ENCODE data around the gene SLC35A4. TPM values are rescaled to one million over a fixed set of nuclear protein-coding genes. Genes with fewer than 3 reads are reported as not detected.

The SLC35A4 gene
- total and polyA plus RNA-seq, 2 experiments from 2014 or later, result 19.6 to 45.2 TPM

- 59 to 80% methylated on average over 4 of the region's 4 CpGs for WGBS, 2 experiments (ENCODE audit: low coverage in 1 of 2, low lambda C conversion rate in 2 of 2, missing lambda C conversion rate in 2 of 2)
- in situ Hi-C loops (cut with MboI), result no loop called here
- H3K9ac ChIP-seq, result peak overlapping the region; percentile 85
Observed at GRCh38 chr5:140565780-140566095, 1.1 kb downstream of the SLC35A4 start.

GRCh38 chr5:140566665-140567064, 2.0 kb downstream of the SLC35A4 start:
- DNase-seq, result no peak
- in situ Hi-C loops (cut with MboI), result no loop called here
- Histone ChIP-seq H2AFZ (no peak overlapping the region), H3K27me3 (replicated peaks; ENCODE audit: insufficient read depth) (no peaks in the 10 kb centered on the region), H3K4me3 (no peak overlapping the region), H3K9ac (no peak overlapping the region), H3K79me2 (ENCODE audit: insufficient read depth) (peaks cover 56% of the 10 kb centered on the region), H3K36me3 (ENCODE audit: low read depth) (peaks cover 8% of the 10 kb centered on the region; the same call in 1 of the 2 replicates), H3F3A (ENCODE audit: insufficient read depth) (0 out of 2 replicates have a peak, but pooled peaks cover 13% of the 10 kb centered on the region), H3K9me3 (ENCODE audit: low read depth) (no peaks in the 10 kb centered on the region), H3K27ac (no peak overlapping the region), H4K20me1 (ENCODE audit: insufficient read depth) (no peaks in the 10 kb centered on the region), H3K4me1 (ENCODE audit: insufficient read depth) (peaks cover 18% of the 10 kb centered on the region), H3K9me2 (ENCODE audit: insufficient read depth) (no peaks in the 10 kb centered on the region), H3K4me2 (ENCODE audit: unreplicated experiment) (no peak overlapping the region)
- TF ChIP-seq EZH2phosphoT487 (IDR thresholded peaks at IDR 0.05; ENCODE audit: insufficient read depth, low read depth), result no peak
- no peak for TF ChIP-seq EZH2 (IDR thresholded peaks at IDR 0.05; ENCODE audit: insufficient read depth, poor library complexity, severe bottlenecking)
- 87 to 93% methylated on average over 5 of the region's 5 CpGs for WGBS, 2 experiments (ENCODE audit: low coverage in 1 of 2, low lambda C conversion rate in 2 of 2, missing lambda C conversion rate in 2 of 2)

More at GRCh38 chr5:140565780-140566095, 1.1 kb downstream of the SLC35A4 start:
- H3K27ac ChIP-seq, result peak overlapping the region; percentile 81
- no peaks in the 10 kb centered on the region for H4K20me1 ChIP-seq (ENCODE audit: insufficient read depth)
- peak; percentile 64 for DNase-seq
- H3K36me3 ChIP-seq (ENCODE audit: low read depth), result peaks cover 8% of the 10 kb centered on the region; the same call in 1 of the 2 replicates
- no peaks in the 10 kb centered on the region for H3K9me2 ChIP-seq (ENCODE audit: insufficient read depth)
- no peak for TF ChIP-seq EZH2phosphoT487 (IDR thresholded peaks at IDR 0.05; ENCODE audit: insufficient read depth, low read depth)
- no peak for TF ChIP-seq EZH2 (IDR thresholded peaks at IDR 0.05; ENCODE audit: insufficient read depth, poor library complexity, severe bottlenecking)
- peaks cover 56% of the 10 kb centered on the region for H3K79me2 ChIP-seq (ENCODE audit: insufficient read depth)
- peak overlapping the region; percentile 90 for H3K4me3 ChIP-seq
- H3K9me3 ChIP-seq (ENCODE audit: low read depth), result no peaks in the 10 kb centered on the region
- peaks cover 18% of the 10 kb centered on the region for H3K4me1 ChIP-seq (ENCODE audit: insufficient read depth)
- peak overlapping the region; percentile 81 for H2AFZ ChIP-seq
- H3K4me2 ChIP-seq (ENCODE audit: unreplicated experiment), result peak overlapping the region; percentile 98
- 0 out of 2 replicates have a peak, but pooled peaks cover 13% of the 10 kb centered on the region for H3F3A ChIP-seq (ENCODE audit: insufficient read depth)
- no peaks in the 10 kb centered on the region for H3K27me3 ChIP-seq (replicated peaks; ENCODE audit: insufficient read depth)

GRCh38 chr5:140567136-140567818, 2.6 kb downstream of the SLC35A4 start:
- no peak for DNase-seq
- H3K9me2 ChIP-seq (ENCODE audit: insufficient read depth), result no peaks in the 10 kb centered on the region
- WGBS, 2 experiments (ENCODE audit: low coverage in 1 of 2, low lambda C conversion rate in 2 of 2, missing lambda C conversion rate in 2 of 2), result 90 to 92% methylated on average over 22 of the region's 22 CpGs
- H3K9me3 ChIP-seq (ENCODE audit: low read depth), result no peaks in the 10 kb centered on the region
- in situ Hi-C loops (cut with MboI), result no loop called here
- no peak overlapping the region for H3K4me3 ChIP-seq
- TF ChIP-seq EZH2phosphoT487 (IDR thresholded peaks at IDR 0.05; ENCODE audit: insufficient read depth, low read depth), result no peak
- H3K36me3 ChIP-seq (ENCODE audit: low read depth), result peaks cover 8% of the 10 kb centered on the region; the same call in 1 of the 2 replicates
- peaks cover 18% of the 10 kb centered on the region for H3K4me1 ChIP-seq (ENCODE audit: insufficient read depth)
- H4K20me1 ChIP-seq (ENCODE audit: insufficient read depth), result no peaks in the 10 kb centered on the region
- H3K9ac ChIP-seq, result no peak overlapping the region
- H2AFZ ChIP-seq, result no peak overlapping the region
- no peak overlapping the region for H3K4me2 ChIP-seq (ENCODE audit: unreplicated experiment)
- H3K79me2 ChIP-seq (ENCODE audit: insufficient read depth), result peaks cover 56% of the 10 kb centered on the region
- no peak overlapping the region for H3K27ac ChIP-seq
- H3K27me3 ChIP-seq (replicated peaks; ENCODE audit: insufficient read depth), result no peaks in the 10 kb centered on the region
- 0 out of 2 replicates have a peak, but pooled peaks cover 13% of the 10 kb centered on the region for H3F3A ChIP-seq (ENCODE audit: insufficient read depth)

GRCh38 chr5:140567871-140568270, 3.2 kb downstream of the SLC35A4 start:
- Histone ChIP-seq H3F3A (ENCODE audit: insufficient read depth) (0 out of 2 replicates have a peak, but pooled peaks cover 13% of the 10 kb centered on the region), H3K36me3 (ENCODE audit: low read depth) (peaks cover 8% of the 10 kb centered on the region; the same call in 1 of the 2 replicates), H3K4me2 (ENCODE audit: unreplicated experiment) (no peak overlapping the region), H3K9me3 (ENCODE audit: low read depth) (no peaks in the 10 kb centered on the region), H3K27me3 (replicated peaks; ENCODE audit: insufficient read depth) (no peaks in the 10 kb centered on the region), H3K9ac (no peak overlapping the region), H3K79me2 (ENCODE audit: insufficient read depth) (peaks cover 53% of the 10 kb centered on the region), H3K9me2 (ENCODE audit: insufficient read depth) (no peaks in the 10 kb centered on the region), H3K4me3 (no peak overlapping the region), H3K27ac (no peak overlapping the region), H4K20me1 (ENCODE audit: insufficient read depth) (no peaks in the 10 kb centered on the region), H2AFZ (no peak overlapping the region), H3K4me1 (ENCODE audit: insufficient read depth) (peaks cover 18% of the 10 kb centered on the region)
- TF ChIP-seq EZH2phosphoT487 (IDR thresholded peaks at IDR 0.05; ENCODE audit: insufficient read depth, low read depth), result no peak
- no peak for TF ChIP-seq EZH2 (IDR thresholded peaks at IDR 0.05; ENCODE audit: insufficient read depth, poor library complexity, severe bottlenecking)
- in situ Hi-C loops (cut with MboI), result no loop called here
- 97% methylated on average over 13 of the region's 13 CpGs for WGBS, 2 experiments (ENCODE audit: low coverage in 1 of 2, low lambda C conversion rate in 2 of 2, missing lambda C conversion rate in 2 of 2)
- DNase-seq, result no peak

Data from GM23248 (cell line).